ENCODE results near the gene APLP1. TPM values are rescaled to one million over a fixed set of nuclear protein-coding genes. Genes with fewer than 3 reads are reported as not detected.

APLP1 gene

DNA sequence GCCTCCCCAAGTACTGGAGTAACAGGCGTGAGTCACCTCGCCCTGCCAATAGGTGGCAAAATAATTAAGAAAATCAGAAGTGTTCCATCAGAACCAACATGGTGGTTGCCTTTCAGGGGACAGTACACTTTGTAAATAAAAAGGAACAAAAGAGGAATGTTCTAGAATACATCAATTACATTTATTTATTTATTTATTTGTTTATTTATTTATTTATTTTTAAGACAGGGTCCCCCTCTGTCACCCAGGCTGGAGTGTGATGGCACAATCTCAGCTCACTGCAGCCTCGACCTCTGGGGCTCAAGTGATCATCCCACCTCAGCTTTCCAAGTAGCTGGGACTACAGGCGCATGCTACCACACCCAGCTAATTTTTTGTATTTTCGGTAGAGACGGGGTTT lies 52.6 kb downstream of the APLP1 start:
- Histone ChIP-seq H2BK15ac (ENCODE audit: low read length) (no peak overlapping the region), H3K14ac (ENCODE audit: low read length) (no peak overlapping the region), H3K18ac (ENCODE audit: low read length) (no peak overlapping the region), H4K8ac (ENCODE audit: low read depth, low read length) (no peak overlapping the region), H3K79me1 (ENCODE audit: low read depth, low read length) (no peaks in the 10 kb centered on the region), H3K4me3 (ENCODE audit: low read length in 2 of 2) (no peak overlapping the region), H3K4ac (ENCODE audit: low read length) (no peak overlapping the region), H2BK5ac (ENCODE audit: low read length) (no peak overlapping the region), H3K27ac (replicated peaks; ENCODE audit: low read length) (no peak overlapping the region), H3K9ac (ENCODE audit: low read depth, low read length, poor library complexity) (no peak overlapping the region), H3K36me3 (replicated peaks in 1 of 2; ENCODE audit: control insufficient read depth in 2 of 2, insufficient read depth in 2 of 2, low read length in 2 of 2) (no peaks in the 10 kb centered on the region), H2AFZ (ENCODE audit: low read length) (no peak overlapping the region), H3K27me3 (ENCODE audit: control insufficient read depth in 3 of 3, insufficient read depth in 3 of 3, low read depth in 1 of 3, low read length in 3 of 3) (peaks cover 0 to 5% (median 1%) of the 10 kb centered on the region in 3 experiments), H3K9me3 (replicated peaks in 1 of 2; ENCODE audit: control insufficient read depth in 2 of 2, insufficient read depth in 1 of 2, low read depth in 1 of 2, low read length in 2 of 2) (peaks cover 0 to 4% of the 10 kb centered on the region in 2 donors), H3K4me1 (ENCODE audit: control insufficient read depth in 2 of 2, insufficient read depth in 1 of 2, low read depth in 1 of 2, low read length in 2 of 2) (no peaks in the 10 kb centered on the region), H2BK120ac (ENCODE audit: low read depth, low read length) (no peak overlapping the region), H4K91ac (ENCODE audit: low read depth, low read length, poor library complexity) (no peak overlapping the region), H2BK12ac (ENCODE audit: low read length) (no peak overlapping the region), H3K4me2 (ENCODE audit: insufficient read depth, low read length, poor library complexity, severe bottlenecking) (no peak overlapping the region), H2AK5ac (ENCODE audit: low read depth, low read length) (no peak overlapping the region), H3K23ac (ENCODE audit: low read depth, low read length, poor library complexity) (no peak overlapping the region)
- no peak for DNase-seq (ENCODE audit: low spot score)
- no CpG with 5 or more reads among the region's 6 CpGs for WGBS, 2 donors (ENCODE audit: extremely low coverage in 2 of 2, insufficient read length in 2 of 2, insufficient replicate concordance in 1 of 2)

DNA sequence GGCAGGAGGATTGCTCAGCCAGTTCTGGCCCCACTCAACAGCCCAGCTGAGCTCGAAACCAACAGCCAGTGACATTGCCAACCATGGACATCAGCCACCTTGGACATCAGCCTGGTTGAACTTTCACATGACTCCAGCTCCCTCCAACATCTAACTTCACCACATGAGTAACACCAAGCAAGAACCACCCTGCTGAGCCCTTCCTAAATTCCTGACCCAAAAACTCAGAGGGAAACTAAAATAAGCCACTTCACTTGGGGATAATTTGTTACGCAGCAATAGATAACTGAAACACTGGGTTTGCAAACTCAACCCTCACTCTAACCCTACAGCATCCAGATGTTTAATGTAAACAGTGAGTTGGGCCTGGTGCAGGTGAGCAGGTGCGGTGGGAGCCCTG lies 57.1 kb downstream of the APLP1 start:
- no CpG with 5 or more reads among the region's 3 CpGs for WGBS, 2 donors (ENCODE audit: extremely low coverage in 2 of 2, insufficient read length in 2 of 2, insufficient replicate concordance in 1 of 2)
- Histone ChIP-seq H3K23ac (ENCODE audit: low read depth, low read length, poor library complexity) (no peak overlapping the region), H2AFZ (ENCODE audit: low read length) (no peak overlapping the region)

DNA sequence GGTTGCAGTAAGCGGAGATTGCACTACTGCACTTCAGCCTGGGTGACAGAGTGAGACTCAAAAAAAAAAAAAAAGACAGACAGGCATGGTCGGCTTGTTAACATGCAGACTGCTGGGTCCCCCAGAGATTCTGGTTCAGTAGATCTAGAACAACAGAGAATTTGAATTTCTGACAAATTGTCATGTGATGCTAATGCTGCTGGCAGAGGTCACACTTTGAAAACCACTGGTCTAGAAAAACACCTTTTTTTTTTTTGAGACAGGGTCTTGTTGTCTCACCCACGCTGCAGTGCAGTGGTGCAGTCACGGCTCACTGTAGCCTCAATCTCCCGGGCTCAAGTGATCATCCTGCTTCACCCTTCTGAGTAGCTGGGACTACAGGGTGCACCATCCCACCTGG lies 60.1 kb downstream of the APLP1 start:
- Histone ChIP-seq H2AK5ac (ENCODE audit: low read depth, low read length) (no peak overlapping the region), H3K9ac (ENCODE audit: low read depth, low read length, poor library complexity) (no peak overlapping the region), H3K4me1 (ENCODE audit: control insufficient read depth in 2 of 2, insufficient read depth in 1 of 2, low read depth in 1 of 2, low read length in 2 of 2) (peaks cover 0 to 3% of the 10 kb centered on the region in 2 donors), H2BK5ac (ENCODE audit: low read length) (no peak overlapping the region), H3K23ac (ENCODE audit: low read depth, low read length, poor library complexity) (no peak overlapping the region), H2AFZ (ENCODE audit: low read length) (no peak overlapping the region), H3K4ac (ENCODE audit: low read length) (no peak overlapping the region), H4K91ac (ENCODE audit: low read depth, low read length, poor library complexity) (no peak overlapping the region), H3K79me1 (ENCODE audit: low read depth, low read length) (no peaks in the 10 kb centered on the region), H2BK120ac (ENCODE audit: low read depth, low read length) (no peak overlapping the region), H2BK15ac (ENCODE audit: low read length) (no peak overlapping the region), H3K27me3 (ENCODE audit: control insufficient read depth in 3 of 3, insufficient read depth in 3 of 3, low read depth in 1 of 3, low read length in 3 of 3) (no peaks in the 10 kb centered on the region), H3K27ac (replicated peaks; ENCODE audit: low read length) (no peak overlapping the region), H3K18ac (ENCODE audit: low read length) (no peak overlapping the region), H2BK12ac (ENCODE audit: low read length) (no peak overlapping the region), H4K8ac (ENCODE audit: low read depth, low read length) (no peak overlapping the region), H3K36me3 (replicated peaks in 1 of 2; ENCODE audit: control insufficient read depth in 2 of 2, insufficient read depth in 2 of 2, low read length in 2 of 2) (no peaks in the 10 kb centered on the region), H3K4me2 (ENCODE audit: insufficient read depth, low read length, poor library complexity, severe bottlenecking) (no peak overlapping the region), H3K14ac (ENCODE audit: low read length) (no peak overlapping the region), H3K9me3 (replicated peaks in 1 of 2; ENCODE audit: control insufficient read depth in 2 of 2, insufficient read depth in 1 of 2, low read depth in 1 of 2, low read length in 2 of 2) (peaks cover 0 to 1% of the 10 kb centered on the region in 2 donors), H3K4me3 (ENCODE audit: low read length in 2 of 2) (no peak overlapping the region)
- DNase-seq (ENCODE audit: low spot score) = no peak
- no CpG with 5 or more reads among the region's 5 CpGs for WGBS, 2 donors (ENCODE audit: extremely low coverage in 2 of 2, insufficient read length in 2 of 2, insufficient replicate concordance in 1 of 2)

More for the DNA sequence above, 57.1 kb downstream of the APLP1 start:
- no peak overlapping the region for H3K14ac ChIP-seq (ENCODE audit: low read length)
- H3K27ac ChIP-seq (replicated peaks; ENCODE audit: low read length) = no peak overlapping the region
- no peaks in the 10 kb centered on the region for H3K36me3 ChIP-seq (replicated peaks in 1 of 2; ENCODE audit: control insufficient read depth in 2 of 2, insufficient read depth in 2 of 2, low read length in 2 of 2)
- no peak for DNase-seq (ENCODE audit: low spot score)
- H3K4ac ChIP-seq (ENCODE audit: low read length) = no peak overlapping the region
- H3K27me3 ChIP-seq (ENCODE audit: control insufficient read depth in 3 of 3, insufficient read depth in 3 of 3, low read depth in 1 of 3, low read length in 3 of 3) = no peaks in the 10 kb centered on the region
- no peak overlapping the region for H4K8ac ChIP-seq (ENCODE audit: low read depth, low read length)
- H3K4me1 ChIP-seq (ENCODE audit: control insufficient read depth in 2 of 2, insufficient read depth in 1 of 2, low read depth in 1 of 2, low read length in 2 of 2) = no peaks in the 10 kb centered on the region
- H3K4me3 ChIP-seq (ENCODE audit: low read length in 2 of 2) = no peak overlapping the region
- H2BK12ac ChIP-seq (ENCODE audit: low read length) = no peak overlapping the region
- no peaks in the 10 kb centered on the region for H3K79me1 ChIP-seq (ENCODE audit: low read depth, low read length)
- no peak overlapping the region for H3K9ac ChIP-seq (ENCODE audit: low read depth, low read length, poor library complexity)
- no peak overlapping the region for H4K91ac ChIP-seq (ENCODE audit: low read depth, low read length, poor library complexity)
- no peak overlapping the region for H3K4me2 ChIP-seq (ENCODE audit: insufficient read depth, low read length, poor library complexity, severe bottlenecking)
- no peak overlapping the region for H2AK5ac ChIP-seq (ENCODE audit: low read depth, low read length)
- H2BK5ac ChIP-seq (ENCODE audit: low read length) = no peak overlapping the region
- H2BK15ac ChIP-seq (ENCODE audit: low read length) = no peak overlapping the region
- H2BK120ac ChIP-seq (ENCODE audit: low read depth, low read length) = no peak overlapping the region
- peaks cover 0 to 1% of the 10 kb centered on the region in 2 donors for H3K9me3 ChIP-seq (replicated peaks in 1 of 2; ENCODE audit: control insufficient read depth in 2 of 2, insufficient read depth in 1 of 2, low read depth in 1 of 2, low read length in 2 of 2)
- H3K18ac ChIP-seq (ENCODE audit: low read length) = no peak overlapping the region

Small RNAs within 50 kb of the gene (small RNA-seq; reads per million reads assigned to genes)
- not detected for gene RN7SL402P (ENCODE audit: insufficient read depth)
